A549 treated with GW870086 at 1 μM for 4 hours (cell line): ENCODE results near the gene STK38L. TPM values are rescaled to one million over a fixed set of nuclear protein-coding genes. Genes with fewer than 3 reads are reported as not detected.

ENCODE experiments used
- total RNA-seq: library from RNA; stranded (reverse); fragments of 200-300 nt; extraction: Qiagen RNA extraction; gene quantifications from 5 replicates; pipeline ENCODE4 v1.2.3, GENCODE V29; 2022; ENCODE audit warnings: low read depth

STK38L gene
- total RNA-seq: 10.5 to 14.2 TPM (median 11.6 TPM) in 5 replicates

GRCh38 chr12:27243804-27244688 lies at the start of gene STK38L:
Gene STK38L (plus strand): TSS chr12:27244286. CDS start chr12:27297721, 53,435 bp downstream.

GRCh38 chr12:27332714-27333402 lies 88.8 kb downstream of the STK38L start, which contains the start of gene BMAL2:
Gene BMAL2 (plus strand): TSS chr12:27332836. CDS start chr12:27333073, 237 bp downstream.

Other genes starting within 250 kb of the STK38L start
- gene TM7SF3, start 229.9 kb upstream of the STK38L start, total RNA-seq: 66.1 to 78.4 TPM (median 75.5 TPM) in 5 replicates
- 23.7 to 32.3 TPM (median 28.7 TPM) in 5 replicates for gene MED21, start 221.7 kb upstream of the STK38L start, total RNA-seq
- not detected in 5 replicates for gene C12orf71, start 161.7 kb upstream of the STK38L start, total RNA-seq
- 13.3 to 18.7 TPM (median 16.4 TPM) in 5 replicates for gene BMAL2, start 88.5 kb downstream of the STK38L start, total RNA-seq
- 0.12 TPM in 1 of 5 replicates, not detected in the others for gene SMCO2, start 202.4 kb downstream of the STK38L start, total RNA-seq